ENCODE results near the gene XG. TPM values are rescaled to one million over a fixed set of nuclear protein-coding genes. Genes with fewer than 3 reads are reported as not detected.

The XG gene
- total and polyA plus RNA-seq, 2 donors (not counting 3 experiments of a cell fraction or from before 2014, with no cell fraction given) = 0.10 TPM; not detected in 1

GRCh38 chrX:2748815-2749188 lies 3.0 kb upstream of the XG start:
- no peak for TF ChIP-seq CTCF (IDR thresholded peaks at IDR 0.05; ENCODE audit: extremely low read depth in 1 of 2, insufficient read depth in 1 of 2, low read depth in 1 of 2, low read length in 2 of 2)
- no peak for TF ChIP-seq FOS (IDR thresholded peaks at IDR 0.05; ENCODE audit: borderline replicate concordance, insufficient read depth, low read length)
- no peak for TF ChIP-seq POLR2A (IDR thresholded peaks at IDR 0.05; ENCODE audit: low read depth, low read length)
- TF ChIP-seq POLR2AphosphoS5 (IDR thresholded peaks at IDR 0.05; ENCODE audit: insufficient read depth, low read depth, low read length) = no peak
- TF ChIP-seq GATA2 (IDR thresholded peaks at IDR 0.05; ENCODE audit: insufficient read depth, insufficient read length, low read depth, low read length) = no peak
- TF ChIP-seq, protein P1, sequence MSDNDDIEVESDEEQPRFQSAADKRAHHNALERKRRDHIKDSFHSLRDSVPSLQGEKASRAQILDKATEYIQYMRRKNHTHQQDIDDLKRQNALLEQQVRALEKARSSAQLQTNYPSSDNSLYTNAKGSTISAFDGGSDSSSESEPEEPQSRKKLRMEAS (IDR thresholded peaks at IDR 0.05; ENCODE audit: insufficient read depth, insufficient read length) = no peak
- no peak for TF ChIP-seq MYC (IDR thresholded peaks at IDR 0.05; ENCODE audit: low read depth, low read length)
- no peak for TF ChIP-seq EZH2 (IDR thresholded peaks at IDR 0.05; ENCODE audit: borderline replicate concordance, low read depth, low read length, severe bottlenecking)
- TF ChIP-seq JUN (IDR thresholded peaks at IDR 0.05; ENCODE audit: borderline replicate concordance, insufficient read depth, insufficient read length, low read depth) = no peak
- no peak overlapping the region for H2AFZ ChIP-seq (ENCODE audit: low read depth, low read length)
- intact Hi-C loops (cut with micrococcal nuclease) = no loop called here
- no TSS peak for BruUV-seq (replicated peaks)
- H3K9me1 ChIP-seq (replicated peaks; ENCODE audit: control insufficient read depth, extremely low read depth, insufficient read depth, low read length) = no peaks in the 10 kb centered on the region
- no peaks in the 10 kb centered on the region for H3K36me3 ChIP-seq (ENCODE audit: control insufficient read depth in 2 of 2, extremely low read depth in 1 of 2, insufficient read depth in 2 of 2, low read length in 2 of 2)
- POLR2A ChIA-PET = no interaction called here
- H3K4me3 ChIP-seq (replicated peaks in 1 of 3; ENCODE audit: insufficient read depth in 1 of 3, low read depth in 1 of 3, low read length in 3 of 3) = no peak overlapping the region
- H3K9me3 ChIP-seq (replicated peaks; ENCODE audit: control insufficient read depth, insufficient read depth, low read length) = no peaks in the 10 kb centered on the region
- no peaks in the 10 kb centered on the region for H3K27me3 ChIP-seq (ENCODE audit: control insufficient read depth in 2 of 2, insufficient read depth in 2 of 2, low read length in 2 of 2)
- DNase-seq (ENCODE audit: low read depth, low spot score) = no peak
- FAIRE-seq = no peak
- no peaks in the 10 kb centered on the region for H4K20me1 ChIP-seq (replicated peaks; ENCODE audit: control insufficient read depth, extremely low read depth, insufficient read depth, low read length)
- no peak overlapping the region for H3K9ac ChIP-seq (replicated peaks; ENCODE audit: extremely low read depth, insufficient read depth, low read length)
- dilution Hi-C loops (cut with MboI; ENCODE audit: extremely low pct_ligation_motif_present, low sequenced_read_pairs) = no loop called here
- H3K4me1 ChIP-seq (ENCODE audit: control insufficient read depth, extremely low read depth, insufficient read depth, low read length) = peaks cover 20% of the 10 kb centered on the region
- H3K27ac ChIP-seq (ENCODE audit: insufficient read depth, low read depth, low read length) = no peak overlapping the region
- H3K79me2 ChIP-seq (ENCODE audit: control insufficient read depth, insufficient read depth, low read length) = no peaks in the 10 kb centered on the region
- H3K4me2 ChIP-seq (ENCODE audit: insufficient read depth, low read length) = no peak overlapping the region
- CTCF ChIA-PET = no interaction called here
